Activated CD4-positive, CD25-positive, alpha-beta regulatory T cell treated with anti-CD3 and anti-CD28 coated beads, Interleukin-2, amount 50 U/mL, for 16 hours (primary cell): ENCODE data around the gene OFD1.
"Not testable (repeated sequence)": the region's sequence is repeated elsewhere in the genome, so short reads cannot be mapped to it uniquely, and the experiment has no call there.

Source experiments
- DNase-seq: peaks from one replicate; pipeline ENCODE4 v3.0.0-alpha.2; 2020; ENCODE audit warnings: low read depth, low spot score

The OFD1 gene

GRCh38 chrX:13702111-13702789 is 32.3 kb upstream of the OFD1 start:
- no peak for DNase-seq

GRCh38 chrX:13703135-13703534 is 31.4 kb upstream of the OFD1 start:
- no peak for DNase-seq

- no peak for DNase-seq
Measured at GRCh38 chrX:13703589-13703988, 31.0 kb upstream of the OFD1 start.

- DNase-seq = no peak
Measured at GRCh38 chrX:13711141-13711540, 23.4 kb upstream of the OFD1 start.

- no peak for DNase-seq
Measured at GRCh38 chrX:13716455-13716854, 18.1 kb upstream of the OFD1 start.

GRCh38 chrX:13716905-13717304 is 17.6 kb upstream of the OFD1 start:
- DNase-seq = no peak

- no peak for DNase-seq
Measured at GRCh38 chrX:13717700-13718472, 16.7 kb upstream of the OFD1 start.

- DNase-seq = no peak
Measured at GRCh38 chrX:13719192-13719856, 15.2 kb upstream of the OFD1 start.

GRCh38 chrX:13721371-13721770 is 13.2 kb upstream of the OFD1 start:
- no peak for DNase-seq

GRCh38 chrX:13721819-13722519 is 12.6 kb upstream of the OFD1 start:
- no peak for DNase-seq

- not testable (repeated sequence) for DNase-seq
Measured at GRCh38 chrX:13724878-13725277, 9.7 kb upstream of the OFD1 start.

- DNase-seq = not testable (repeated sequence)
Measured at GRCh38 chrX:13726583-13726982, 8.0 kb upstream of the OFD1 start.

- not testable (repeated sequence) for DNase-seq
Measured at GRCh38 chrX:13730523-13730922, 4.0 kb upstream of the OFD1 start.

- no peak for DNase-seq
Measured at GRCh38 chrX:13732246-13733067, 2.1 kb upstream of the OFD1 start.

- no peak for DNase-seq
Measured at GRCh38 chrX:13733506-13733905, 1.0 kb upstream of the OFD1 start.

- DNase-seq = no peak
Measured at GRCh38 chrX:13741695-13742094, 7.1 kb downstream of the OFD1 start.

- peak; percentile 10 for DNase-seq
Measured at GRCh38 chrX:13742397-13743176, 8.0 kb downstream of the OFD1 start.

- DNase-seq = no peak
Measured at GRCh38 chrX:13747836-13748235, 13.3 kb downstream of the OFD1 start.

GRCh38 chrX:13748486-13748885 is 13.9 kb downstream of the OFD1 start:
- DNase-seq = no peak

- DNase-seq = no peak
Measured at GRCh38 chrX:13750204-13750603, 15.7 kb downstream of the OFD1 start.
